D721Med (cell line): ENCODE measurements around the gene TBC1D1.

ENCODE experiments used
- DNase-seq: peaks from one replicate; pipeline ENCODE4 v3.0.0; 2011; ENCODE audit warnings: low spot score; ENCODE audit not compliant: insufficient read length
- FAIRE-seq: peaks from 2 replicates; lab custom pipeline; 2011; peaks lifted over from hg19 to GRCh38; lab: Jason Lieb, UNC
- CTCF ChIP-seq: IDR thresholded peaks from 2 replicates; pipeline ENCODE4 v1.5.1; 2012; ENCODE audit warnings: mild to moderate bottlenecking, control low read depth; ENCODE audit not compliant: insufficient read depth; ENCODE audit errors: missing control alignments

TBC1D1 gene

GRCh38 chr4:38113551-38113950 is 222.7 kb downstream of the TBC1D1 start:
- DNase-seq (no peak), FAIRE-seq (no peak)
- no peak for TF ChIP-seq CTCF

GRCh38 chr4:38114386-38115150 is 223.7 kb downstream of the TBC1D1 start:
- DNase-seq (no peak), FAIRE-seq (no peak)

GRCh38 chr4:38115601-38116000 is 224.7 kb downstream of the TBC1D1 start:
- FAIRE-seq = no peak
- TF ChIP-seq CTCF = no peak
- DNase-seq = no peak

More at GRCh38 chr4:38114386-38115150, 223.7 kb downstream of the TBC1D1 start:
- TF ChIP-seq CTCF = no peak

- FAIRE-seq (no peak), DNase-seq (no peak)
- no peak for TF ChIP-seq CTCF
Measured at GRCh38 chr4:38117591-38117990, 226.7 kb downstream of the TBC1D1 start.

DNA sequence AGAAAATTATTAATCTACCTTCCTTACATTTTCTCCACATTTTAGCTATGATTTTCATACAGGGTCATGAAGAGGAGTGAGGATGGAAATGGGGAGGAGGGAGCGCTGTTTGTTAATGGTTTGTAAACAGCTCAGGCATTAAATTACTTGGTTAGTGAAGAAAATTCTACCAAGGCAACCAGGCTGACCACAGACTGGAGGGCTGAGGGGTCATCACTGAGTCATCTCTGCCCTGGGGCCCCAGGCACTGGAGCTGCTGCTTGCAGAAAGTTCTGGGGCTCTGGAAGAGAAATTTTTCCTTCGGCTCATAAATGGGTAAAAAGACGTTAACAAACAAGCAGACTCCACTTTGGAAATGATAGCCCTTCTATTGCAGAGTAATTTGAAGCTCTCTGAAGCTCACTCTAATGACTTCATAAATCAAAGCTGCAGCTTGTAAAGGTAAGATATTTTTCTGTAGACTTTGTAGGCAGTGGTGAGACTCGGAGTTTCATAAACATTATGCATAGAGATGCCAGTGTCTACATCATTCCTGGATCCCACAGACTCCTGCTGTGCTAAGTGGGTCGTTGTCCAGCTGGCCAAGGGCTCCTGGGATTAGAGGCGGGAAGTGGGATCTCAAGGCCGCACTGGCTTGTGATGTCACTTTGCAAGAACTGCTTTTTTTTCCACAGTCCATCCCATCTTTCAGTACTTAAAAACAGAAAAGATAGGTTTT is 228.9 kb downstream of the TBC1D1 start:
- DNase-seq (no peak), FAIRE-seq (no peak)

GRCh38 chr4:38120772-38121171 is 229.9 kb downstream of the TBC1D1 start:
- TF ChIP-seq CTCF = no peak
- DNase-seq (no peak), FAIRE-seq (no peak)

More for the DNA sequence above, 228.9 kb downstream of the TBC1D1 start:
- TF ChIP-seq CTCF = no peak

- no peak for FAIRE-seq
- no peak for DNase-seq
- no peak for TF ChIP-seq CTCF
Measured at GRCh38 chr4:38122060-38122459, 231.2 kb downstream of the TBC1D1 start.
